ENCODE data around the gene NDUFB7.

GRCh38 chr19:14561847-14562351, 10.0 kb downstream of the NDUFB7 start:
- TF ChIP-seq EZH2 (IDR thresholded peaks at IDR 0.05; ENCODE audit: insufficient read depth, poor library complexity, severe bottlenecking): no peak
- TF ChIP-seq EZH2phosphoT487 (IDR thresholded peaks at IDR 0.05; ENCODE audit: insufficient read depth, low read depth): no peak

All from GM23248 (cell line).